Activated B cell treated with CpG ODN at 0.5 μM for 24 hours (primary cell): ENCODE measurements around the gene BTBD6. TPM values are rescaled to one million over a fixed set of nuclear protein-coding genes. Genes with fewer than 3 reads are reported as not detected.

ENCODE experiments used
- ATAC-seq: fragments of 200-7000 bp; cut with Tn5 transposase; one replicate; pipeline ENCODE4 v1.10.0; 2021; ENCODE audit warnings: low read depth, mild to moderate bottlenecking, moderate library complexity
- CTCF ChIA-PET: fragments of 350-600 bp; sonication (Branson Sonifier 250); formaldehyde crosslinking; loops from one replicate; lab custom pipeline; 2021; ENCODE audit warnings: antibody characterized with exemption; lab: Charles Lee
- POLR2A ChIA-PET: fragments of 350-600 bp; sonication (Branson Sonifier 250); formaldehyde crosslinking; loops from one replicate; lab custom pipeline; 2021; ENCODE audit warnings: antibody characterized with exemption; lab: Charles Lee
- DNase-seq: peaks from one replicate; pipeline ENCODE4 v3.0.0; 2022
- H3K27ac Mint-ChIP-seq: one replicate; pipeline ENCODE4 v1.8.0; 2020; ENCODE audit warnings: mixed read lengths
- H3K27me3 Mint-ChIP-seq: one replicate; pipeline ENCODE4 v1.8.0; 2021; ENCODE audit warnings: mixed read lengths
- H3K36me3 Mint-ChIP-seq: one replicate; pipeline ENCODE4 v1.8.0; 2021; ENCODE audit warnings: low read depth, mixed read lengths
- H3K4me1 Mint-ChIP-seq: one replicate; pipeline ENCODE4 v1.8.0; 2021; ENCODE audit warnings: mixed read lengths
- H3K4me3 Mint-ChIP-seq: one replicate; pipeline ENCODE4 v1.8.0; 2020; ENCODE audit warnings: mild to moderate bottlenecking, mixed read lengths
- H3K9me3 Mint-ChIP-seq: one replicate; pipeline ENCODE4 v1.8.0; 2020; ENCODE audit warnings: mixed read lengths
- CTCF ChIP-seq: fragments of 200-600 bp; IDR thresholded peaks from one replicate; pipeline ENCODE4 v1.8.0; 2022; ENCODE audit warnings: antibody characterized with exemption, mild to moderate bottlenecking
- intact Hi-C: fragments of 100-400 bp; cut with micrococcal nuclease; formaldehyde crosslinking; loops from one replicate; pipeline ENCODE4 v1.15.1; 2024
- total RNA-seq: library from RNA; stranded (reverse); gene quantifications from 2 replicates; pipeline ENCODE4 v1.2.3, GENCODE V29; 2022

BTBD6 gene
- total RNA-seq, 1 donor from 2014 or later: 21.0 TPM

- no peak for DNase-seq
- Mint-ChIP-seq H3K27ac (no peak overlapping the region), H3K9me3 (no peaks in the 10 kb centered on the region), H3K4me1 (peaks cover 18% of the 10 kb centered on the region), H3K36me3 (no peaks in the 10 kb centered on the region), H3K27me3 (peaks cover 24% of the 10 kb centered on the region), H3K4me3 (no peak overlapping the region)
- TF ChIP-seq CTCF: no peak
- intact Hi-C loops: loop anchor here (5.0 kb wide), 1 partner anchor 81 kb away; no protein-coding TSS in a partner anchor
- CTCF ChIA-PET: interaction anchor here (1.0 to 1.4 kb wide), 3 partner anchors 150 to 288 kb away, joined by 4 to 5 read pairs (median 4); partner anchors contain the start of gene TEX22
- ATAC-seq: no peak
- POLR2A ChIA-PET: interaction anchor here (1.1 kb wide), 1 partner anchor 100 kb away, joined by 3 read pairs; the partner anchor contains the start of gene BRF1
These were observed 47.0 kb upstream of the BTBD6 start for GRCh38 chr14:105201156-105201924.

GRCh38 chr14:105201925-105202513 is 46.3 kb upstream of the BTBD6 start:
- ChIA-PET POLR2A (interaction anchor here (1.1 kb wide), 1 partner anchor 99 kb away, joined by 3 read pairs; the partner anchor contains the start of gene BRF1), CTCF (interaction anchor here (1.0 to 1.4 kb wide), 3 partner anchors 150 to 288 kb away, joined by 4 to 5 read pairs (median 4); partner anchors contain the start of gene TEX22)
- DNase-seq: no peak
- peak; percentile 45 for ATAC-seq
- Mint-ChIP-seq H3K9me3 (no peaks in the 10 kb centered on the region), H3K4me1 (peaks cover 17% of the 10 kb centered on the region), H3K4me3 (no peak overlapping the region), H3K27me3 (peaks cover 24% of the 10 kb centered on the region), H3K27ac (no peak overlapping the region), H3K36me3 (no peaks in the 10 kb centered on the region)
- intact Hi-C loops: loop anchor here (2.0 to 5.0 kb wide), 3 partner anchors 80 to 289 kb away; partner anchors contain the start of gene TEDC1
- no peak for TF ChIP-seq CTCF

GRCh38 chr14:105203057-105203531 is 45.2 kb upstream of the BTBD6 start:
- H3K4me1 Mint-ChIP-seq: peaks cover 15% of the 10 kb centered on the region
- H3K27ac Mint-ChIP-seq: no peak overlapping the region
- peaks cover 23% of the 10 kb centered on the region for H3K27me3 Mint-ChIP-seq
- H3K36me3 Mint-ChIP-seq: no peaks in the 10 kb centered on the region
- ChIA-PET POLR2A (no interaction called here), CTCF (no interaction called here)
- no peak overlapping the region for H3K4me3 Mint-ChIP-seq
- peak; percentile 76 for TF ChIP-seq CTCF
- no peaks in the 10 kb centered on the region for H3K9me3 Mint-ChIP-seq
- ATAC-seq: peak; percentile 54
- peak; percentile 69 for DNase-seq
- intact Hi-C loops: loop anchor here (1.0 to 5.0 kb wide), 5 partner anchors 79 to 325 kb away; partner anchors contain the start of gene TEDC1

GRCh38 chr14:105203701-105204100 is 44.6 kb upstream of the BTBD6 start:
- no peak for ATAC-seq
- H3K27ac Mint-ChIP-seq: no peak overlapping the region

More at GRCh38 chr14:105203701-105204100, 44.6 kb upstream of the BTBD6 start:
- Mint-ChIP-seq H3K4me1 (peaks cover 15% of the 10 kb centered on the region), H3K27me3 (peaks cover 19% of the 10 kb centered on the region), H3K4me3 (no peak overlapping the region), H3K9me3 (no peaks in the 10 kb centered on the region), H3K36me3 (no peaks in the 10 kb centered on the region)
- DNase-seq: no peak
- no peak for TF ChIP-seq CTCF
- intact Hi-C loops: loop anchor here (1.0 to 5.0 kb wide), 5 partner anchors 79 to 325 kb away; partner anchors contain the start of gene TEDC1
- ChIA-PET CTCF (no interaction called here), POLR2A (no interaction called here)
